BJ (cell line): ENCODE results near the gene ZNF215. TPM values are rescaled to one million over a fixed set of nuclear protein-coding genes. Genes with fewer than 3 reads are reported as not detected.
"Not testable (repeated sequence)": the region's sequence is repeated elsewhere in the genome, so short reads cannot be mapped to it uniquely, and the experiment has no call there.

Source experiments
- CTCF ChIA-PET: fragments of 350-600 bp; formaldehyde crosslinking; extraction: SDS; loops from one replicate; lab custom pipeline; 2021; ENCODE audit warnings: antibody characterized with exemption, inconsistent platforms; lab: Yijun Ruan, JAX
- POLR2A ChIA-PET: fragments of 300-600 bp; sonication (Branson Sonifier 250); formaldehyde crosslinking; extraction: SDS; loops from one replicate; lab custom pipeline; 2021; ENCODE audit warnings: antibody characterized with exemption; lab: Charles Lee
- DNase-seq: peaks from one replicate; pipeline ENCODE4 v3.0.0-alpha.2; 2011; ENCODE audit warnings: low read depth
- H3K27me3 ChIP-seq: 2 replicates; pipeline ENCODE4 v1.6.0; 2011; ENCODE audit warnings: low read length; ENCODE audit not compliant: control insufficient read depth, insufficient read depth
- H3K36me3 ChIP-seq: 2 replicates; pipeline ENCODE4 v1.5.1; 2011; ENCODE audit warnings: low read length; ENCODE audit not compliant: control insufficient read depth, insufficient read depth
- H3K4me3 ChIP-seq: 2 replicates; pipeline ENCODE4 v1.5.1; 2011; ENCODE audit warnings: low read depth, mild to moderate bottlenecking, control low read depth, low read length
- polyA minus RNA-seq: library from RNA; depleted of rRNA, polyadenylated mRNA; stranded (reverse); fragments of >200 nt; gene quantifications from 2 replicates; pipeline ENCODE4 v1.2.3, GENCODE V29; 2011; rRNA and poly(A)+ RNA removed
- polyA plus RNA-seq: library from polyadenylated mRNA; depleted of rRNA; stranded (reverse); fragments of >200 nt; gene quantifications from 2 replicates; pipeline ENCODE4 v1.2.3, GENCODE V29; 2011; rRNA removed
- TF ChIP-seq, protein P1 (sequence below): IDR thresholded peaks from 2 replicates; pipeline ENCODE4 v1.5.1; 2011; ENCODE audit warnings: low read depth, mild to moderate bottlenecking, control low read depth, inconsistent platforms, low read length, moderate library complexity; ENCODE audit not compliant: insufficient read depth

Gene ZNF215
- polyA plus RNA-seq (3.4 and 5.6 TPM in 2 replicates), polyA minus RNA-seq (4.5 and 5.0 TPM in 2 replicates)

DNA sequence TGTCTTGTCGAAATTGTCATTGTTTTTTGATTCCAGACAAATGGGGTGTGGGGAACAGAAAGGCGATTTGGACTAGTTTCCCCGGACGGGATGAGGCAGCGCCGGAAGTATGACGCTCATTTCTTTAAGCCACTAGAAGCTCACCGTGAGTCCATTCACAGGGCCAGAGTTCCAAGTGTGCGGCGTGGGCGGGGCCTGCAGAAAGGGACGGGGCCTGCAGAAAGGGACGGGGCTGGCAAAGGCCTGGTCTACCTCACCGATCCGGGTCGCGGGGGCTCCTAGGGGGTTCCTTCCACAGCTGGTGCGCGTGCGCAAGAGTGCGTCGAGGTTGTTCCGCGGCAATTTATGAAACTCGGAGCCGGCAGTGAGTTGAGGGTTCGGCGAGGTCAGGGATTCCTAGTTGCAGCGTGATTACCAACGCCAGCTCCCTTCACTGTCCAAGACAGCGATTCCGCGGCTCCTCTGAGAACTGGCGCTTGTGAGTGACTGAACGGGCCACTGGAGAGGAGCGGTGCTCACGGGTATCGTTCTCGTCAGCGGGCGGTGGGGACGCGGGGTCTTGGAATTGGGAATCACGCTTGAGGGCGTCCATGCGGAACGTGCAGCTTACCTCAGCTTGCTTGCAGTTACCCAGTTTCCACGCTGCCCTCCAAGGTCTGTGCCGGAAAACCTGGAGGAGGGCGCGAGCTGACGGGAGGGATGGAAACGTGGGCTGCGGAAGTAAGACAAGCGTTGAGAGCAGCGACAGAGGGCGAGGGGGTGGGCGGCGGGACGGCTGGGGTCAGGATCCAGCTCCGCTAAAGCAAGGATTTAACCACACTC lies at the start of gene ZNF215:
ZNF215 (plus strand) TSS at position 219 of the 822 bp plus-strand sequence. CDS start 5,847 bp downstream, outside the sequence.
- H3K4me3 ChIP-seq, result peak within 1 kb of the TSS; percentile 85
- CTCF ChIA-PET, result interaction anchor here (0.9 to 1.8 kb wide), 2 partner anchors 65 to 115 kb away, joined by 5 to 7 read pairs; no protein-coding TSS in a partner anchor
- POLR2A ChIA-PET, result interaction anchor here (1.0 kb wide), 1 partner anchor 66 kb away, joined by 3 read pairs; no protein-coding TSS in a partner anchor
- TF ChIP-seq, protein P1, sequence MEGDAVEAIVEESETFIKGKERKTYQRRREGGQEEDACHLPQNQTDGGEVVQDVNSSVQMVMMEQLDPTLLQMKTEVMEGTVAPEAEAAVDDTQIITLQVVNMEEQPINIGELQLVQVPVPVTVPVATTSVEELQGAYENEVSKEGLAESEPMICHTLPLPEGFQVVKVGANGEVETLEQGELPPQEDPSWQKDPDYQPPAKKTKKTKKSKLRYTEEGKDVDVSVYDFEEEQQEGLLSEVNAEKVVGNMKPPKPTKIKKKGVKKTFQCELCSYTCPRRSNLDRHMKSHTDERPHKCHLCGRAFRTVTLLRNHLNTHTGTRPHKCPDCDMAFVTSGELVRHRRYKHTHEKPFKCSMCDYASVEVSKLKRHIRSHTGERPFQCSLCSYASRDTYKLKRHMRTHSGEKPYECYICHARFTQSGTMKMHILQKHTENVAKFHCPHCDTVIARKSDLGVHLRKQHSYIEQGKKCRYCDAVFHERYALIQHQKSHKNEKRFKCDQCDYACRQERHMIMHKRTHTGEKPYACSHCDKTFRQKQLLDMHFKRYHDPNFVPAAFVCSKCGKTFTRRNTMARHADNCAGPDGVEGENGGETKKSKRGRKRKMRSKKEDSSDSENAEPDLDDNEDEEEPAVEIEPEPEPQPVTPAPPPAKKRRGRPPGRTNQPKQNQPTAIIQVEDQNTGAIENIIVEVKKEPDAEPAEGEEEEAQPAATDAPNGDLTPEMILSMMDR, result peak; percentile 7; the same call in 1 of the 2 replicates
- no peaks in the 10 kb centered on the region for H3K36me3 ChIP-seq
- DNase-seq, result peak; percentile 36
- no peaks in the 10 kb centered on the region for H3K27me3 ChIP-seq

DNA sequence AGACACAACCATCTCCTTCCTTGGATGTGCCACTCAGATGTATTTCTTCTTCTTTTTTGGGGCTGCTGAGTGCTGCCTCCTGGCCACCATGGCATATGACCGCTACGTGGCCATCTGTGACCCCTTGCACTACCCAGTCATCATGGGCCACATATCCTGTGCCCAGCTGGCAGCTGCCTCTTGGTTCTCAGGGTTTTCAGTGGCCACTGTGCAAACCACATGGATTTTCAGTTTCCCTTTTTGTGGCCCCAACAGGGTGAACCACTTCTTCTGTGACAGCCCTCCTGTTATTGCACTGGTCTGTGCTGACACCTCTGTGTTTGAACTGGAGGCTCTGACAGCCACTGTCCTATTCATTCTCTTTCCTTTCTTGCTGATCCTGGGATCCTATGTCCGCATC lies 49.3 kb upstream of the ZNF215 start:
- TF ChIP-seq, protein P1, result no peak
- Histone ChIP-seq H3K4me3 (no peak overlapping the region), H3K36me3 (no peaks in the 10 kb centered on the region), H3K27me3 (no peaks in the 10 kb centered on the region)
- POLR2A ChIA-PET, result no interaction called here
- CTCF ChIA-PET, result no interaction called here
- no peak for DNase-seq

DNA sequence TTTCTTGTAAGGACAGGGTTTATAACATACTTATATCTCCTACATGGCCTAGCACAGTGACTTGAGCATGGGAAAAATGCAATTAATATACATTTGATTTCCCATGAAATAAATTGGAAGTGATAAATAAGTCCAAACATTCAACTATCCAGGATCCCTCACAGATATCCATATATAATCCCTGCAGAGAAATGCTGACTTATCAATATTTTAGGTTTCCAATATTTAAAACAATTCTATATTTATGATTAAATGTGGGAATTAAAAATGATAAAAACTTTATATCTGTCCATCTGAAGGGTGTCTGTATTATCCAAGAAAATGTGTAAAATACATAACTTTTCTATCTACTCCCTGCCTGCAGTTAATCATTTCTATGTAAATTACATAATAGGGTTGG lies 43.5 kb upstream of the ZNF215 start:
- no peak for DNase-seq
- TF ChIP-seq, protein P1, result no peak
- Histone ChIP-seq H3K36me3 (no peaks in the 10 kb centered on the region), H3K27me3 (no peaks in the 10 kb centered on the region), H3K4me3 (no peak overlapping the region)
- POLR2A ChIA-PET, result no interaction called here
- CTCF ChIA-PET, result no interaction called here

DNA sequence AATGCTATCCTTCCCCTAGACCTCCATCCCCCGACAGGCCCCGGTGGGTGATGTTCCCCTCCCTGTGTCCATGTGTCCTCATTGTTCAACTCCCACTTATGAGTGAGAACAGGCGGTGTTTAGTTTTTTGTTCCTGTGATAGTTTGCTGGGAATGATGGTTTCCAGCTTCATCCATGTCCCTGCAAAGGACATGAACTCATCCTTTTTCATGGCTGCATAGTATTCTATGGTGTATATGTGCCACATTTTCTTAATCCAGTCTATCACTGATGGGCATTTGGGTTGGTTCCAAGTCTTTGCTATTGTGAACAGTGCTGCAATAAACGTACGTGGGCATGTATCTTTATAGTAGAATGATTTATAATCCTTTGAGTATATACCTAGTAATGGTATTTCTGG lies 38.5 kb upstream of the ZNF215 start:
- H3K4me3 ChIP-seq, DNase-seq, H3K36me3 ChIP-seq, H3K27me3 ChIP-seq, POLR2A ChIA-PET, CTCF ChIA-PET: not testable (repeated sequence)

DNA sequence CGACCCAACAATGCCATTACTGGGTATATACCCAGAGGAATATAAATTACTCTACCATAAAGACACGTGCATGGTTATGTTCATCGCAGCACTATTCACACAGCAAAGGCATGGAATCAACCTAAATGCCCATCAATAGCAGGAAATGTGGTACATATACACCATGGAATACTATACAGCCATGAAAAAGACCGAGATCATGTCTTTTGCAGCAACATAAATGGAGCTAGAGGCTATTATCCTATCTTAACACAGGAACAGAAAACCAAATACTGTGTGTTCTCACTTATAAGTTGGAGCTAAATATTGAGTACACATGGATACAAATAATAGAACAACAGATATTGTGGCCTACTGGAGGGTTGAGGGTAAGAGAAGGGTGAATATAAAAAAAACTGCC lies 37.4 kb upstream of the ZNF215 start:
- no peaks in the 10 kb centered on the region for H3K36me3 ChIP-seq
- no peak overlapping the region for H3K4me3 ChIP-seq
- TF ChIP-seq, protein P1, result no peak
- ChIA-PET POLR2A (no interaction called here), CTCF (interaction anchor here (1.0 kb wide), 1 partner anchor 19 kb away, joined by 3 read pairs; no protein-coding TSS in a partner anchor)
- DNase-seq, result no peak
- H3K27me3 ChIP-seq, result no peaks in the 10 kb centered on the region
